MCF 10A (cell line): ENCODE results near the gene ZNF503. TPM values are rescaled to one million over a fixed set of nuclear protein-coding genes. Genes with fewer than 3 reads are reported as not detected.
A peak's percentile ranks its signal among the peaks of the same experiment; 100 is the strongest.

Experiments used
- BruUV-seq: library from RNA; stranded (reverse); fragments of 400-500 nt; replicated peaks from 2 replicates; lab custom pipeline; 2021; lab: Mats Ljungman, UMichigan
- CTCF ChIA-PET: fragments of 300-600 bp; sonication (Branson Sonifier 250); formaldehyde crosslinking; extraction: SDS; loops from one replicate; lab custom pipeline; 2021; ENCODE audit warnings: antibody characterized with exemption, inconsistent platforms; lab: Yijun Ruan, JAX
- POLR2A ChIA-PET: fragments of 300-600, 350-650 bp; sonication (Branson Sonifier 250); formaldehyde crosslinking; extraction: SDS; loops from one replicate; lab custom pipeline; 2020; ENCODE audit warnings: antibody characterized with exemption, inconsistent platforms; lab: Yijun Ruan, JAX
- DNase-seq: peaks from one replicate; pipeline ENCODE4 v3.0.0-alpha.2; 2018; ENCODE audit not compliant: unreplicated experiment
- H3K27ac Mint-ChIP-seq: one replicate; pipeline ENCODE4 v1.8.0; 2022; ENCODE audit warnings: mild to moderate bottlenecking, low read depth, mixed read lengths; ENCODE audit not compliant: unreplicated experiment
- H3K27me3 Mint-ChIP-seq: one replicate; pipeline ENCODE4 v1.8.0; 2022; ENCODE audit warnings: mixed read lengths; ENCODE audit not compliant: insufficient read depth, unreplicated experiment
- H3K36me3 Mint-ChIP-seq: one replicate; pipeline ENCODE4 v1.8.0; 2022; ENCODE audit warnings: mild to moderate bottlenecking, moderate library complexity, mixed read lengths; ENCODE audit not compliant: insufficient read depth, unreplicated experiment
- H3K4me1 Mint-ChIP-seq: one replicate; pipeline ENCODE4 v1.8.0; 2022; ENCODE audit warnings: mixed read lengths; ENCODE audit not compliant: insufficient read depth, unreplicated experiment
- H3K4me3 Mint-ChIP-seq: one replicate; pipeline ENCODE4 v1.8.0; 2022; ENCODE audit warnings: mild to moderate bottlenecking, moderate library complexity, mixed read lengths; ENCODE audit not compliant: unreplicated experiment
- H3K9me3 Mint-ChIP-seq: one replicate; pipeline ENCODE4 v1.8.0; 2022; ENCODE audit warnings: mixed read lengths; ENCODE audit not compliant: unreplicated experiment
- CTCF ChIP-seq: fragments of 200-600 bp; IDR thresholded peaks from one replicate; pipeline ENCODE4 v1.8.0; 2022; ENCODE audit warnings: antibody characterized with exemption, mild to moderate bottlenecking; ENCODE audit not compliant: unreplicated experiment
- intact Hi-C: fragments of 100-400 bp; cut with micrococcal nuclease; formaldehyde crosslinking; loops from 2 replicates; pipeline ENCODE4 v1.14.1; 2022
- total RNA-seq: library from RNA; stranded (reverse); gene quantifications from 2 replicates; pipeline ENCODE4 v1.2.3, GENCODE V29; 2022

Gene ZNF503
- total RNA-seq, 1 experiment from 2014 or later = 7.3 TPM

GRCh38 chr10:75435291-75435690 is 33.7 kb upstream of the ZNF503 start:
- intact Hi-C loops = no loop called here
- no peaks in the 10 kb centered on the region for H3K36me3 Mint-ChIP-seq
- no peak for TF ChIP-seq CTCF
- no peak overlapping the region for H3K27ac Mint-ChIP-seq
- DNase-seq = no peak
- ChIA-PET POLR2A (interaction anchor here (2.1 kb wide), 1 partner anchor 34 kb away, joined by 6 read pairs; the partner anchor contains the start of gene ZNF503), CTCF (no interaction called here)
- H3K4me3 Mint-ChIP-seq = no peak overlapping the region
- peaks cover 4% of the 10 kb centered on the region for H3K4me1 Mint-ChIP-seq
- no TSS peak for BruUV-seq
- H3K9me3 Mint-ChIP-seq = no peaks in the 10 kb centered on the region
- no peaks in the 10 kb centered on the region for H3K27me3 Mint-ChIP-seq

- intact Hi-C loops = no loop called here
- DNase-seq = peak; percentile 33
- ChIA-PET POLR2A (interaction anchor here (0.8 to 2.1 kb wide), 3 partner anchors 18 to 469 kb away, joined by 3 to 6 read pairs (median 4); partner anchors contain the start of gene ZNF503), CTCF (interaction anchor here (0.9 kb wide), 1 partner anchor 8 kb away, joined by 3 read pairs; no protein-coding TSS in a partner anchor)
- no peak for TF ChIP-seq CTCF
- H3K4me3 Mint-ChIP-seq = no peak overlapping the region
- H3K36me3 Mint-ChIP-seq = no peaks in the 10 kb centered on the region
- no peaks in the 10 kb centered on the region for H3K9me3 Mint-ChIP-seq
- H3K27me3 Mint-ChIP-seq = no peaks in the 10 kb centered on the region
- no TSS peak for BruUV-seq
- H3K27ac Mint-ChIP-seq = no peak overlapping the region
- peaks cover 14% of the 10 kb centered on the region for H3K4me1 Mint-ChIP-seq
These were observed 32.7 kb upstream of the ZNF503 start for GRCh38 chr10:75434291-75434690.

- BruUV-seq = no TSS peak
- no peaks in the 10 kb centered on the region for H3K36me3 Mint-ChIP-seq
- H3K4me1 Mint-ChIP-seq = peaks cover 25% of the 10 kb centered on the region
- ChIA-PET POLR2A (interaction anchor here (1.0 to 2.1 kb wide), 2 partner anchors 32 to 470 kb away, joined by 4 to 6 read pairs; partner anchors contain the start of gene ZNF503), CTCF (no interaction called here)
- no peak for DNase-seq
- H3K27ac Mint-ChIP-seq = no peak overlapping the region
- no peak overlapping the region for H3K4me3 Mint-ChIP-seq
- intact Hi-C loops = no loop called here
- H3K27me3 Mint-ChIP-seq = no peaks in the 10 kb centered on the region
- no peaks in the 10 kb centered on the region for H3K9me3 Mint-ChIP-seq
- TF ChIP-seq CTCF = no peak
These were observed 31.7 kb upstream of the ZNF503 start for GRCh38 chr10:75433216-75433615.

GRCh38 chr10:75432763-75433162 is 31.2 kb upstream of the ZNF503 start:
- Mint-ChIP-seq H3K4me3 (no peak overlapping the region), H3K36me3 (no peaks in the 10 kb centered on the region), H3K4me1 (peaks cover 27% of the 10 kb centered on the region), H3K27ac (no peak overlapping the region), H3K27me3 (no peaks in the 10 kb centered on the region), H3K9me3 (no peaks in the 10 kb centered on the region)
- ChIA-PET POLR2A (interaction anchor here (0.8 kb wide), 1 partner anchor 9 kb away, joined by 5 read pairs; no protein-coding TSS in a partner anchor), CTCF (no interaction called here)
- BruUV-seq = no TSS peak
- intact Hi-C loops = no loop called here
- TF ChIP-seq CTCF = no peak
- no peak for DNase-seq
